DND-41 (cell line): ENCODE data around the gene LTBP2.

Experiments
- ATAC-seq: fragments of 200-7000 bp; cut with Tn5 transposase; 3 replicates; pipeline ENCODE4 v1.9.1; 2021; ENCODE audit warnings: low read depth; ENCODE audit not compliant: insufficient read depth
- DNase-seq: peaks from one replicate; pipeline ENCODE4 v3.0.0-alpha.2; 2020
- H2AFZ ChIP-seq: 2 replicates; pipeline ENCODE4 v1.6.0; 2012; ENCODE audit warnings: low read depth, low read length
- H3K27ac ChIP-seq: 2 replicates; pipeline ENCODE4 v1.5.1; 2012; ENCODE audit warnings: low read length, inconsistent platforms
- H3K27me3 ChIP-seq: fragments of 200-600 bp; sonication (generic); 2 replicates; pipeline ENCODE4 v1.6.0; 2012; ENCODE audit warnings: low read length, mild to moderate bottlenecking, inconsistent platforms; ENCODE audit not compliant: insufficient read depth, poor library complexity
- H3K36me3 ChIP-seq: 2 replicates; pipeline ENCODE4 v1.5.1; 2012; ENCODE audit warnings: low read length, inconsistent platforms; ENCODE audit not compliant: insufficient read depth
- H3K4me1 ChIP-seq: 2 replicates; pipeline ENCODE4 v1.5.1; 2012; ENCODE audit warnings: mild to moderate bottlenecking, low read length; ENCODE audit not compliant: insufficient read depth
- H3K4me2 ChIP-seq: 2 replicates; pipeline ENCODE4 v1.6.0; 2012; ENCODE audit warnings: mild to moderate bottlenecking, moderate library complexity, low read length, inconsistent platforms; ENCODE audit not compliant: insufficient read depth
- H3K4me3 ChIP-seq, 2 experiments: fragments of 200-600 bp in 1 of 2; shearing (Covaris generic) in 1 of 2; 2 replicates each; pipeline ENCODE4 v1.5.1; 2012 to 2016; ENCODE audit warnings: inconsistent platforms in 2 of 2, low read length in 2 of 2, mild to moderate bottlenecking in 2 of 2, low read depth in 1 of 2, moderate library complexity in 1 of 2
- H3K79me2 ChIP-seq: 2 replicates; pipeline ENCODE4 v1.6.0; 2012; ENCODE audit warnings: low read length, inconsistent platforms; ENCODE audit not compliant: insufficient read depth
- H3K9ac ChIP-seq: 2 replicates; pipeline ENCODE4 v1.6.0; 2012; ENCODE audit warnings: low read depth, mild to moderate bottlenecking, inconsistent platforms, low read length, moderate library complexity
- H3K9me3 ChIP-seq: 2 replicates; pipeline ENCODE4 v1.5.1; 2012; ENCODE audit warnings: low read length, moderate library complexity, mild to moderate bottlenecking, inconsistent platforms; ENCODE audit not compliant: insufficient read depth, severe bottlenecking
- H4K20me1 ChIP-seq: 2 replicates; pipeline ENCODE4 v1.6.0; 2012; ENCODE audit warnings: low read length; ENCODE audit not compliant: insufficient read depth
- CTCF ChIP-seq: IDR thresholded peaks from 2 replicates; pipeline ENCODE4 v1.5.1; 2012; ENCODE audit warnings: borderline replicate concordance, low read length, moderate library complexity, mild to moderate bottlenecking; ENCODE audit not compliant: poor library complexity, severe bottlenecking; ENCODE audit errors: extremely low read depth
- EZH2 ChIP-seq: IDR thresholded peaks from 3 replicates; pipeline ENCODE4 v1.6.1; 2012; ENCODE audit warnings: borderline replicate concordance, low read depth, mild to moderate bottlenecking, moderate library complexity, low read length, inconsistent platforms; ENCODE audit not compliant: severe bottlenecking

LTBP2 gene

GRCh38 chr14:74563586-74564159 is 48.4 kb downstream of the LTBP2 start:
- ATAC-seq (no peak), DNase-seq (no peak)
- Histone ChIP-seq H3K4me1 (no peaks in the 10 kb centered on the region), H3K4me2 (no peak overlapping the region), H3K27ac (no peak overlapping the region), H3K9ac (no peak overlapping the region), H3K4me3 (no peak overlapping the region), H3K36me3 (no peaks in the 10 kb centered on the region), H3K9me3 (no peaks in the 10 kb centered on the region), H4K20me1 (no peaks in the 10 kb centered on the region), H2AFZ (no peak overlapping the region), H3K79me2 (no peaks in the 10 kb centered on the region), H3K27me3 (peaks cover 8% of the 10 kb centered on the region)
- TF ChIP-seq EZH2 (no peak), CTCF (no peak)

GRCh38 chr14:74563233-74563585 is 48.8 kb downstream of the LTBP2 start:
- Histone ChIP-seq H3K4me2 (no peak overlapping the region), H3K79me2 (no peaks in the 10 kb centered on the region), H3K9me3 (no peaks in the 10 kb centered on the region), H3K27ac (no peak overlapping the region), H3K4me3 (no peak overlapping the region), H2AFZ (no peak overlapping the region), H3K36me3 (no peaks in the 10 kb centered on the region), H4K20me1 (no peaks in the 10 kb centered on the region), H3K27me3 (peaks cover 8% of the 10 kb centered on the region), H3K9ac (no peak overlapping the region), H3K4me1 (no peaks in the 10 kb centered on the region)
- ATAC-seq: no peak
- TF ChIP-seq CTCF (no peak), EZH2 (no peak)
- no peak for DNase-seq

- no peak overlapping the region for H3K4me2 ChIP-seq
- ATAC-seq (no peak), DNase-seq (no peak)
- H3K9me3 ChIP-seq: no peaks in the 10 kb centered on the region
- TF ChIP-seq CTCF: no peak
- no peak for TF ChIP-seq EZH2
- H4K20me1 ChIP-seq: no peaks in the 10 kb centered on the region
- H3K27ac ChIP-seq: no peak overlapping the region
- H3K4me3 ChIP-seq: no peak overlapping the region
- no peaks in the 10 kb centered on the region for H3K36me3 ChIP-seq
- no peaks in the 10 kb centered on the region for H3K79me2 ChIP-seq
- H3K4me1 ChIP-seq: no peaks in the 10 kb centered on the region
- no peak overlapping the region for H3K9ac ChIP-seq
- H3K27me3 ChIP-seq: peaks cover 8% of the 10 kb centered on the region
- H2AFZ ChIP-seq: no peak overlapping the region
Measured at GRCh38 chr14:74562515-74563232, 49.4 kb downstream of the LTBP2 start.
